ENCODE measurements around the gene KRTAP10-5.

DNA sequence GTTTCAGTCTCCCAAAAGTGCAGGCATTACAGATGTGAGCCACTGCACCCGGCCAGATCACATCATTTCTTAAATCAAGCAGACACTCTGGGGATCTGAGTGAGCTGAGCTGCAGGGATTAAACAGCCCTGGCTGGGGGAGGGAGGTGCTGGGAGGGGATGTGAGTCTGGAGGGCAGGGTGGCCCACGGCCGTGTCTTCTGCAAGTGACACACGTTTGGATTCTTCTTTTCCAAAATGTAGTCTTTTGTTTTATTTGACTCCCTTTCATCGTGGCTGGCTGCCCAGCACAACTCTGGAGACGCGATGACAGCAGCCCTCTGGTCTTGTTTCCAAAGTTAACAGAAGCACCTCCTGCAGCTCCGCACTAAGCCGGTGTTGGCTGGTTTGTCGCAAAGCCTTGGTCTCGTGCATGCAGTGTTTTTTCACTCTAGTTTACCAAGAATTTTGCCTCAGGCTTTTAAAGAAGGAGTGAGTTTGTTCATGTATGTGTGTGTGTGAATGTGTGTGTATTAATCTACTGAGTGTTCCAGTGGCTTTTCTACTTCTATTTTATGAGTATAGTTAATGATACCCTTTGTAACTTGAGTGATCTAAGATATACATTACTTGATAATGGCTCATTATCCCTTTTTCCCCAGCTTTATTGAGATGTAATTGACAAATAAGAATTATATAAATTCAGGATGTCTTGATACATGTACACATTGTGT is 2.8 kb upstream of the KRTAP10-5 start:
- TF ChIP-seq, protein P1, sequence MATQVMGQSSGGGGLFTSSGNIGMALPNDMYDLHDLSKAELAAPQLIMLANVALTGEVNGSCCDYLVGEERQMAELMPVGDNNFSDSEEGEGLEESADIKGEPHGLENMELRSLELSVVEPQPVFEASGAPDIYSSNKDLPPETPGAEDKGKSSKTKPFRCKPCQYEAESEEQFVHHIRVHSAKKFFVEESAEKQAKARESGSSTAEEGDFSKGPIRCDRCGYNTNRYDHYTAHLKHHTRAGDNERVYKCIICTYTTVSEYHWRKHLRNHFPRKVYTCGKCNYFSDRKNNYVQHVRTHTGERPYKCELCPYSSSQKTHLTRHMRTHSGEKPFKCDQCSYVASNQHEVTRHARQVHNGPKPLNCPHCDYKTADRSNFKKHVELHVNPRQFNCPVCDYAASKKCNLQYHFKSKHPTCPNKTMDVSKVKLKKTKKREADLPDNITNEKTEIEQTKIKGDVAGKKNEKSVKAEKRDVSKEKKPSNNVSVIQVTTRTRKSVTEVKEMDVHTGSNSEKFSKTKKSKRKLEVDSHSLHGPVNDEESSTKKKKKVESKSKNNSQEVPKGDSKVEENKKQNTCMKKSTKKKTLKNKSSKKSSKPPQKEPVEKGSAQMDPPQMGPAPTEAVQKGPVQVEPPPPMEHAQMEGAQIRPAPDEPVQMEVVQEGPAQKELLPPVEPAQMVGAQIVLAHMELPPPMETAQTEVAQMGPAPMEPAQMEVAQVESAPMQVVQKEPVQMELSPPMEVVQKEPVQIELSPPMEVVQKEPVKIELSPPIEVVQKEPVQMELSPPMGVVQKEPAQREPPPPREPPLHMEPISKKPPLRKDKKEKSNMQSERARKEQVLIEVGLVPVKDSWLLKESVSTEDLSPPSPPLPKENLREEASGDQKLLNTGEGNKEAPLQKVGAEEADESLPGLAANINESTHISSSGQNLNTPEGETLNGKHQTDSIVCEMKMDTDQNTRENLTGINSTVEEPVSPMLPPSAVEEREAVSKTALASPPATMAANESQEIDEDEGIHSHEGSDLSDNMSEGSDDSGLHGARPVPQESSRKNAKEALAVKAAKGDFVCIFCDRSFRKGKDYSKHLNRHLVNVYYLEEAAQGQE (IDR thresholded peaks at IDR 0.05; ENCODE audit: insufficient replicate concordance, low read depth), result no peak
- TF ChIP-seq, protein P2, sequence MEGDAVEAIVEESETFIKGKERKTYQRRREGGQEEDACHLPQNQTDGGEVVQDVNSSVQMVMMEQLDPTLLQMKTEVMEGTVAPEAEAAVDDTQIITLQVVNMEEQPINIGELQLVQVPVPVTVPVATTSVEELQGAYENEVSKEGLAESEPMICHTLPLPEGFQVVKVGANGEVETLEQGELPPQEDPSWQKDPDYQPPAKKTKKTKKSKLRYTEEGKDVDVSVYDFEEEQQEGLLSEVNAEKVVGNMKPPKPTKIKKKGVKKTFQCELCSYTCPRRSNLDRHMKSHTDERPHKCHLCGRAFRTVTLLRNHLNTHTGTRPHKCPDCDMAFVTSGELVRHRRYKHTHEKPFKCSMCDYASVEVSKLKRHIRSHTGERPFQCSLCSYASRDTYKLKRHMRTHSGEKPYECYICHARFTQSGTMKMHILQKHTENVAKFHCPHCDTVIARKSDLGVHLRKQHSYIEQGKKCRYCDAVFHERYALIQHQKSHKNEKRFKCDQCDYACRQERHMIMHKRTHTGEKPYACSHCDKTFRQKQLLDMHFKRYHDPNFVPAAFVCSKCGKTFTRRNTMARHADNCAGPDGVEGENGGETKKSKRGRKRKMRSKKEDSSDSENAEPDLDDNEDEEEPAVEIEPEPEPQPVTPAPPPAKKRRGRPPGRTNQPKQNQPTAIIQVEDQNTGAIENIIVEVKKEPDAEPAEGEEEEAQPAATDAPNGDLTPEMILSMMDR (IDR thresholded peaks at IDR 0.05; ENCODE audit: insufficient read depth, low read length), result no peak
- TF ChIP-seq POLR2AphosphoS5 (IDR thresholded peaks at IDR 0.05; ENCODE audit: low read depth) (no peak), GABPA (IDR thresholded peaks at IDR 0.05; ENCODE audit: low read depth) (no peak)

All from HL-60 (cell line).